ENCODE data around the gene FGD4. TPM values are rescaled to one million over a fixed set of nuclear protein-coding genes. Genes with fewer than 3 reads are reported as not detected.
A peak's percentile ranks its signal among the peaks of the same experiment; 100 is the strongest.
"Not testable (repeated sequence)": the region's sequence is repeated elsewhere in the genome, so short reads cannot be mapped to it uniquely, and the experiment has no call there.

Gene FGD4
- total RNA-seq, 1 experiment from 2014 or later: 5.2 TPM

DNA sequence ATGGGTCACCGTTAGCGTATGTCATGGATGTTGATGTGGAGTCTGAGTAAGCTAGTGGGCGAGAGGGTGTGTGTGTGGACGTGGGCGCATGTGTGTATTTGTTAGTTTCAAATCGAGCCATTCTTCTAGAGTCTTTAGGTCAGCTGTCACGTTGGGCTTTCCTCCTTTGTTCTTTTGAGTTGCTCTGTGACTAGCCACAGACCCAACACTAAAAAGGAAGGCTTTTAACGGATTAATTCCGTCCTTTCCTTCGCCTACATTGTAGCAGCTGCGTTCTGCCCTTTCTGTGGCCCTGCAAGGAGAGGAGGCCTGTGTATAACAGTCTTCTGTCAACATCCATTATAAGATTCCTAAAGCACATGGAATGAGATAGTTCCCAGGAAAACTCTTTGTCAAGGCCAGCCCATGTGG is 162.6 kb downstream of the FGD4 start:
- DNase-seq (ENCODE audit: low read depth): no peak

DNA sequence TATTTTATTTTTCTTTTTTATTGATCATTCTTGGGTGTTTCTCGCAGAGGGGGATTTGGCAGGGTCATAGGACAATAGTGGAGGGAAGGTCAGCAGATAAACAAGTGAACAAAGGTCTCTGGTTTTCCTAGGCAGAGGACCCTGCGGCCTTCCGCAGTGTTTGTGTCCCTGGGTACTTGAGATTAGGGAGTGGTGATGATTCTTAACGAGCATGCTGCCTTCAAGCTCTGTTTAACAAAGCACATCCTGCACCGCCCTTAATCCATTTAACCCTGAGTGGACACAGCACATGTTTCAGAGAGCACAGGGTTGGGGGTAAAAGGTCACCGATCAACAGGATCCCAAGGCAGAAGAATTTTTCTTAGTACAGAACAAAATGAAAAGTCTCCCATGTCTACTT is 163.1 kb downstream of the FGD4 start:
- not testable (repeated sequence) for DNase-seq (ENCODE audit: low read depth)

DNA sequence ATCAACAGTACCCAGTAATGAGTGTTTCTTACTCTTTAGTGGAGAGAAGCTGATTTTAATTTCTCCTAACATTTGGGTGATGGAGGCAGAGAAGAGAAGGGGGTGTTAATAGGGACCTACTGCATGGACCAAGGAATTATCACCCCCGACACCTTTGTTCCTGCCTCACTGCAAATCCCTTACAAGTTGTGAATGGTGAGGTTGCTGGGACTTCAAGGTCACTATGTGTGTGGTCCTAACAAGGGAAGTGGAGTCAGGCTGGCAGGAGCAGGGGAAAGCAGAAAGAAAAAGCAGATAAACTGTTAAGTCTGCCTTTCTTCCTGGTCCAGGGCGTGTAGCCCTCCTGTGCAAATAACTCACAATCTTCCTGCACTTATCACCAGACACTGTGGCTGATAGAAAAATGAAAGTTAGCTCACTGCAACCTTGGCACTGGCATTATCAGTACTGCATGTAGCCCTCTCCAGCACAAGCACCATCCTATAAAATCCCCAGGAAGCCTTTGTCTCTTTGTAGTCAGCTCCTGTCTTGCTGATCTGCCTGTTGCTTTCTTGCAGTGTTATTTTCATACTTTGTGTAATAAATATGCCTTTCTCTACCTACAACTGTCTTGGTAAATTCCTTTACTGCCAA is 167.4 kb downstream of the FGD4 start:
- DNase-seq (ENCODE audit: low read depth): peak; percentile 22

DNA sequence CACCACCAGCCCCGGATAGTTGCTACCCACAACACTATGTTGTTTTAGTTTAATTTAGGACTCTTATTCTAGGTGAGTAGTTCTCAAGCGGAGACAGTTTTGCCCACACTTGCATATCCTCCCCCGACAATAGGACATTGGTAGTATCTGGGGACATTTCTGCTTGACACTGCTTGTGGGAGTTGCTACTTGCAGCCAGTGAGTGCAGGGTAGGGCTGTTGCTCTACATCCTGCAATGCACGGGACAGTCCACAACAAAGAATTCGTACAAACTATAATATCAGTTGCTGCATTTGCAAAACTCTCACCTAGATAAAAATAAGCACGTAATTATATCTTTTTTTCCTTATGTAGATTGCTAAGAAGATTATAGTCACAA is 167.9 kb downstream of the FGD4 start:
- no peak for DNase-seq (ENCODE audit: low read depth)

DNA sequence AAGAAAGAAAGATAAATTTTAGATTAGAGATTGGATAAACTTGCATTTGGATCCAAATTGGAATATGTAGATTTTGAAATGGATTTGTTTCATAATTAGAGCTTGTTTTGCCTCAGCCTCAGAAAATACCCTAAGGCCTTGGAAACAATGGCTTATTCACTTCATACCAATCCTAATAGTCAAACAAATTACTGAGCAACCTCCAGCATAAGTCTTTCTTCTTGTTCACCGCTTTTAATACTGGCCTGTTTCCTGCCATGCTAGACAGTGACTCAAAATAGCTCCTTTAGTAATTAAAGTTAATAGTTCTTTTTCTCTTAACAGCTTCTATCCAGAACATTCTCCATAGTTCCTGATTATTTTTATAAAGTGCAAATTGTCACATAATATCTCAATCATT is 168.9 kb downstream of the FGD4 start:
- peak; percentile 80 for DNase-seq (ENCODE audit: low read depth)

DNA sequence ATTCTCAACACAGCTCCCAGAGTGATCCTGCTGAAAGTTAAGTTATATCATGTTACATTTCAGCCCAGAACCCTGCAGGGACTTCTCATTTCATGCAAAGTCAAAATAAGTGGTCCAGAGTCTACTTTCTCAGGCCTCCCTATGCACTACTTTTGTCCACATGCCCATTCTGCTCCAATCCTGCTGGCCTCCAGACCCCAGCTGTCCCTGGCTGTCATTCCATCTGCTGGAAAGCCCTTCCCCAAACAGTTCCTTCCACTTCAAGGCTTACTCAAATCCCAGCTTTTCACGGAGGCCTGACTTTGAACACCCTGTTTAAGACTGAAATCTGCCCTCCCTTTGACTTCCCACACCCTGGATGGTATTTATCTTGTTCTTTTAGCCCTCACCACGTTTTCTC is 169.9 kb downstream of the FGD4 start:
- no peak for DNase-seq (ENCODE audit: low read depth)

DNA sequence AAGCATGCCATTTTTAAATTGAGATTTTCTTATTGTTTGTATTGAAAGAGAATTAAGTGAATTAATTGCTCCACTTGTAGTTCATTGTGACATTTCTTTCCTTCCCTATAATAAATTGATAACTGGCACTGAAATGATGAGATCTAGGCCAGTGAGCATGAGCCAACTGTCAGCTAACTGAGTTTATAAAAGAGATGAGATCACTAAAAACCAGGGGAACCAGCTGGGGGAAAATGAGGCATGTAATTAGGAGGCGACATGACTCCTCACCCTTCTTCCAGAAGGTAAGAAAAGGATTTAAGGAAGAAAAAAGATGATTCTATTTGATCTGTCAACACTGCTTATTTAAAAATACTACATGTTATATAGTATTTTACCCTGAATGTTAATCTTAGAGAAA is 175.2 kb downstream of the FGD4 start:
- no peak for DNase-seq (ENCODE audit: low read depth)

DNA sequence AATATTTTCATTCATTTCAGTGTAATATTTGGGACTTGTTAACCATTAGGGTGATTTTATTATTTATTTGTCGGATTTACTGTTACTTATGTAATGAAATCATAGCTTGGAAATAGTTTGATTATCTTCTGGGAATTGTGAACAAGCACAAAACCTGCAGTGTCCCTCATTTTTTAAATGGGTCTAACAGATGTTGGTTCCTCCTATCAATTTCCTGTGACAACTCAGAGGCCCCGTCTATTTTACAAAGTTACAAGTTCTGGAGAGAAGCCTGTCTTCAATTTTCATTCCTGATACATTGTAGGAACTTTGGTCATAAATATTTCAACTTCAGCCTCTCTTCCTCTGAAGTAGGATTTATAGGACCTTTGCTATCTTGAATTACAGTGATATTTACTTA is 178.0 kb downstream of the FGD4 start:
- DNase-seq (ENCODE audit: low read depth): no peak

DNA sequence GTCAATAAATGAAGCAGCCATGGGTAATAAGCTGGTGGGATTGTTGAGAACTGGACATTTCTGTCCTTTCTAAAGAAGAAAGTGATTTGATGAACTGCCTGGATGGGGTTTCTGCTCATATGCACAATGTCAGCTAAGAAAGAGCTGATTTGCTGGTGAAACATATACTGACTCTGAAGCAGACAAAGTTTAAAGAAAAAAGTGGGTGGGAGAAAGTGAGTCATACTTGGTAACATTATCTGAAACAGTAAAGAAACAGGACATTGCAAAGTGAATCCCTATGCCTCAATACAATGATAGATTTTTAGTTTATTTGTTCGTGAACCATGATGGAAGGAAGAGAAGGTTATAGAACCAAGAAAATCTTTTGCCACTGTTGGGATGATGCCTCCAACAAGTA is 184.2 kb downstream of the FGD4 start:
- peak; percentile 34 for DNase-seq (ENCODE audit: low read depth)

DNA sequence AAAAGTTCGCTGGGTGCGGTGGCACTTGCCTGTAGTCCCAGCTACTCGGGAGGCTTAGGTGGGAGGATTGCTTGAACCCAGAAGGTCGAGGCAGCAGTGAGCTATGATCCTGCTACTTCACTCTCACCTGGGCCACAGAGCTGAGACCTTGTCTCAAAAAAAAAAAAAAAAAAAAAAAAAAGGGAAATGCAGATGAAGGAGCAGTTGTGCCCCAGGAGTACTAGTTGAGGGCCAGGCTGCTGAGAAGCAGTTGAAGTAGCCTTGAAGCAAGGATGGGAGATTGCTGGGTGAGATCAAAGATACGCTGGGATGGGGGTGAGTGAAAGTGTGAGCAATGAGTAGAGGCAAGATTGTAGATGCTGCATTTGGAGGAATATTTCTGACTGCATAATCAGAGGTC is 186.3 kb downstream of the FGD4 start:
- DNase-seq (ENCODE audit: low read depth): no peak

DNA sequence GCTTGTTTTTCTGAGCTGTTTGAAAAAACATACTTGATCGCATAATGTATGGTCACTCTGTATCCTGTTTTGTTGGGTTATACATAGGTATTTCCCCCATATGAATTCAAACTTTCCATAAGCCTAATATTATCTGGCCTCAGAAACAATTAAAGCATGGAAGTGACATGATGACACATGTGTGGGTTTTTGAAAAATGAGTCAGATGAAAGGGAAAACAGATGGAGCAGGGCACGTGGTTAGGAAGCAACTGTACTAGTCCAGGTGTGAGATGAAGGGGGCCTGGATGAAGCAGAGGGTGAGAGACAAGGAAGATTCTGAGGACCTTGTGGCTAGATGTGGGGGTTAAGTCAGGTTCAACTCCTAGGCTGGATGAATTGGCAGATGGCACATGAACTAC is 187.0 kb downstream of the FGD4 start:
- peak; percentile 74 for DNase-seq (ENCODE audit: low read depth)

DNA sequence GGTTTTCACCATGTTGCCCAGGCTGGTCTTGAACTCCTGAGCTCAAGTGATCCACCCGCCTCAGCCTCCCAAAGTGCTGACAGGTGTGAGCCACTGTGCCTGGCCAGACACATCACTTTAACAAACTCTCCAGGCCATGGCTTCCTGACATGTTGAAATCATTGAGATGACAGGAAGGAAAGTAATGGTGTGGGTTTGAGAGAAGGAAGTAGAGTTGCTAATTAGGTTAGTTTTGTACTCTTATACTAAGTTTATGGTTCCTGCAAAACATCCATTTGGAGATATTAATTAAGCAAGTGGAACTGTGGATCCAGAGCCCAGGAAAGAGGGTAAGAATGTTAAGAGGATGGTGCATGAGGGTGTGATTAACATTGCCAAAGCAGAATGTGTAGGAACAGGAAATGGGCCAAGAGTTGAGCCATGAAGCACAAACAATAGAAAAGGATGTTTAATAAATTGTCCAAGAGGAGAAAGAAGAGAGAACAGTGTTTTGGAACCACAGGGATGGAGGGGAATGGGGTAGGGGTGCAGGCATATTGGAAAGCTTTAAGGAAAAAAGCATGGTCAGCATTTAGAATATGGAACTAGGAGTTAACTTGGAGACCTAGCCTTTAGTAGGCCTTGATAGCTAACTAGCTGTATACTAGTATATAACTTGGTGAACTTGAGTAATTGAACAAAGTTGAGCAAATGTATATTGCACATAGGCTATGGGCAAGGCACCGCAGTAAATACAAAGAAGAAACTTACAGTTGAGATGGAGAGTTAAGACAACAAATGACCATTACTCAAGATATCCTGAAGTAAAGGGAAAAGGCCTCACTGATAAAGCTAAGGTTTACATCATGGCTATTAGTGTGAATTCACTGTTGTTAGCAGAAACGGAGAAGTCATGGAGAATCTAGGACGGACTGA is 188.5 kb downstream of the FGD4 start:
- no peak for DNase-seq (ENCODE audit: low read depth)

DNA sequence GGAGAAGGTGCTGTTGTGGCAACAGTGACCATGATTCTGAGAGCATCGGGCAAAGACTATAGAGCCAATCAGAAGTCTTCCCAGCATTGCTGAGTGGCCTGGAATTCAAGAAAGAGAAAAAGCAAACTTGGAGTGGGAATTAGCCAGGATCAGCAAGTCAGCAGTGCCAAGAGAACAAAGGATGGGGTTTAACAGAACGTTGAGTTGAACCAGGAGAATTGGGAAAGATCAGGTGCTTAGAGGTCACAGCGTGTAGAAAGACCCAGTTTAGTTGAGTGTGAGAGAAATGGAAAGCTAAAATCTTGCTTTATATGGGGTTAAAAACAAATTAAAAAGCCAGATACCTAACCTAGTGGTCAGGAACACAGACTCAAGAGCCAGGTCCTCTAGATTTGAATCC is 189.2 kb downstream of the FGD4 start:
- DNase-seq (ENCODE audit: low read depth): no peak

DNA sequence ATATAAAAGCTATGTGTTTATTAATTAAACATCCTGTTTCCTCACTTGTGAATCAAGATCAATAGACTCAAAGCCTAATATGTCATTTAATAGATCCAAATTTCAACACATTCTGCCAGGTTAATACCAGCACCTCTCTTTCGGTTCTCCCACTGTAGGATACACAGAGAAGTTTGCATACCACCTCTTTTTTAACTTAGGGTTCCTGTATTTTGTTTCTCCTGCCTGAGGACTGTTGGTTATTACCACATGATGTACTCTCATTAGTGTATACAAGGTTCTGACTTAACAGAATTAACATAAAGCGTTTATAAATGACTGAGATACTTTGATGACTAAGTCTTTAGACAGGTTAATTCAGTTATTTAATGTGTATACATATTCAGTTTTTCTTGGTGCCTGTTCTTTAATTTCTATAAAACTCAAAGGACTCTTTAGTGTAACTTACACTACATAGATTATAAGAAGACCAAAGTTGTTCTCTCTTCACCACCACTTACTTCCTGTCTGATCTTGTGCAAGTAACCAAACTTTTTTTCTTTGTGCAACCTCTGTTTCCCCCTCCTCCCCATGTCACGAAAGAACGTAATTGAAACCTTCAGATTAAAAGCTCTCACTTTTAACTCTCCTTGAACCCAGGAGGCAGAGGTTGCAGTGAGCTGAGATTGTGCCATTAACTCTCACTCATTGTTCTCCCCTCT is 190.0 kb downstream of the FGD4 start:
- DNase-seq (ENCODE audit: low read depth): no peak

DNA sequence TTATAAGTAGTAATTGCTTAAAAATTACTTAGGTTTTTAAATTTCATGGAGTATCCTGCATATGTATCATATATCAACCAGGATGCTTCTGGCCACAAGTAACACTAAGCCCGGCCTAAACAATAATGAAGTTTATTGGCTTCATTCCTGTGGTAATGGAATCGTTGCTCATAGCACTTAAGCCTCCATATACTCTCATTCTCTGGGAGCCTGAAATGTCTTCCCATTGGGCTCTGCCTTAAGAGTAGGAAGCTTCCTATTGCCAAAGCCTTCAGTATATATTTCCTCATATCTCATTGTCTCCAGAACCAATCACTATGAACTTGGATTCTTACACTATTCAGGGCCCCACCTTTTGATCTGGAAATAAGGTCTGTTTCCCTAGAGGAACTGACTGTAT is 195.9 kb downstream of the FGD4 start:
- DNase-seq (ENCODE audit: low read depth): peak; percentile 74

DNA sequence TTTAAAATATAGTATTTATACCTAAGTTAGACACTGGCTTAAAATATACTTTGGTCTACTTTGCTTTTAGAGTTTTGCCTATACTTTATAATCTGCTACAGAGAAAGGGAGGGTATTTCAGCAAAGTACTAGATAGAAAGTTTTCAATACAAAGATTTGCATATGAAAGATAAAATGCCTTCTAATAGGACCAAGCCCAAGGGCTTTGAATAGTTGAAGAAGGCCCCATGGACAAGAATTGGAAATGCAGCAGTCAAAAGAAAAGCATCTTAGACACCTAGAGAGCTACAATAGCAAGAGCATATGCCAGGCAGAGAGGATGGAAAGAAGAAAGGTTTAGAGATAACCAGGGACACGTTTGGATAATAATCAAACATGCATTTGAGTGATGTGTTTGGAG is 196.7 kb downstream of the FGD4 start:
- no peak for DNase-seq (ENCODE audit: low read depth)

DNA sequence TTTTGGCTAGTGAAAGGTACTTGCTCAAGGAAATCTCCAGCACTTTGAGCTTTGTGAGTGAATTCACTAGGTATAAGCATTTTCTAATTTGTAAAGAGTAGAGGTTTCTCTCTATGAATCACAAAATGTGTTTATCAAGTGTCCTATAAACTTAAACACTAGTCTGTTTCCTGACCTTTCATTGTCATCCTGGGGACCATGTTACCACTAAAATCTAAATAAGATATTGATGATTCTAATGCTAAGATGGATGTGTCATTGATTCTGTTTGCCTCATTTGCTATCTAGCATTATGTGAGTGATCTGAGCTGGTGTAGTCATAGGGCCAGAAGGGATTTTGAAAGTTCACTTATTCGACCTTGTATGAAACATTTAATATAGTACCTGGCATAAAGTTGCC is 199.3 kb downstream of the FGD4 start:
- no peak for DNase-seq (ENCODE audit: low read depth)

DNA sequence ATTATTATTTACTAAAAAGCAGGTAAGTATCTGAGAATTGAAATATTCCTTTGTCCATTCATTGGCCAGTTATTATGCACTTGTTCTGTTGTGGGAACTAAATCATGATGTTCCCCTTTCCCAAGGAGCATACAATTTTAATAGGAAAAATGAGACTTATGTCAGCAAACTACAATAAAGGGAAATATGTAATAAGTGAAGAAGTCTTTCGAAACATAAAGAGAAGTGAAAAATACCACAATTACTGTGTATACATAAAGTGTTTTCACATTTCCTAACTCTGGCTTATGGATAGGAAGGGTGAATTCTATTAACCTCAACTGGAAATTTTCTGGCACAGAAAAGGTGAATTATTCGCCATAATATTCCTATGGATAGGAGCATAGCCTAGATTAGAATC is 201.3 kb downstream of the FGD4 start:
- DNase-seq (ENCODE audit: low read depth): no peak

DNA sequence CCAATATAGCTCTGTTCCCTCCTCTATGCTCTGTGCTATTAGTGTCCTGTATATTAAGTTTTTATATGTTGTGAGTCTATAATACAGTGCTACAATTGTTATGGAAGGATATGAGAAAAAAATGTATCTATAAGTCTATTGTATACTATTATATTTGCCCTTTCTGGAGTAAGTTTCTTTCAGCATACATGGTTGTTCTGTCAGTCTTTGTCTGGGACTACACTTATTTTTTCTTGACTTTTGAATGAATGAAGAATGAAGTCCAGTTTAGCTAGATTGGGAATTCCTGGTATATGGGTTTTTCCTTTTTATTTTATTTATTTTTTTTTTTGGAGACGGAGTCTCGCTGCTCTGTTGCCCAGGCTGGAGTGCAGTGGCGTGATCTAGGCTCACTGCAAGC is 203.7 kb downstream of the FGD4 start:
- DNase-seq (ENCODE audit: low read depth): no peak

DNA sequence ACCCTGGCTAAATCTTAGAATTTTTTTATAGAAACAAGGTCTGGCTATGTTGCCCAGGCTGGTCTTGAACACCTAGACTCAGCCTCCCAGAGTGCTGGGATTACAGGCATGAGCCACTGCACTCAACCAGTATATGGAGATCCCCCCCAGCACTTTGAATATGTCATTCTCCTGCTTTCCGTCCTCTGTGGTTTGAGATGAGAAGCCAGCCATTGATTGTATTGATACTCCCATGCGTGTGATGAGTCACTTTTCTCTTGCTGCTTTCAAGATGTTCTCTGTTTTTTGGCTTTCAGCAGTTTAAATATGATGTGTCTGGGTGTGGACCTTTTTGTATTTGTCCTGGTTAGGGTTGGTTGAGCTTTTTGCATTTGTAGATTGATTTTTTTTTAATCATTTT is 204.5 kb downstream of the FGD4 start:
- DNase-seq (ENCODE audit: low read depth): peak; percentile 17

DNA sequence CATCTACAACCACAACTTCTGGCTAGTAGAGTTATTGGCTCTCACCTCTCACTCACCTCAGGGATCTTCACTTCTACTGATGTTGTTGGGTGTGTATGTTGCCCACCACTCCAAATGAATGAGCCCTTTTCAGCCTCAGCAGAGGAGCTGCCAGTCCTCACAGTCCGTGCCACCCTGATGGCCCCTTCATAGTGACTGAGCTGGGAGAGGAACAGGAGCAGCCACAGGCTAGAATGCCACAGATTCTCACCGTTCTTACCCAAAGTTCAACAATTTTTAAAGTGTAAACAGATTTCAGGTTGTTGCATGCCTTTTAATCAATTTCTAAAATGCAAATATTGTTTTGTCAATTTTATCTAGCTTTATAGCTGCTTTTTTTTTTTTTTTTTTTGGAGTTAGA is 205.2 kb downstream of the FGD4 start:
- no peak for DNase-seq (ENCODE audit: low read depth)

DNA sequence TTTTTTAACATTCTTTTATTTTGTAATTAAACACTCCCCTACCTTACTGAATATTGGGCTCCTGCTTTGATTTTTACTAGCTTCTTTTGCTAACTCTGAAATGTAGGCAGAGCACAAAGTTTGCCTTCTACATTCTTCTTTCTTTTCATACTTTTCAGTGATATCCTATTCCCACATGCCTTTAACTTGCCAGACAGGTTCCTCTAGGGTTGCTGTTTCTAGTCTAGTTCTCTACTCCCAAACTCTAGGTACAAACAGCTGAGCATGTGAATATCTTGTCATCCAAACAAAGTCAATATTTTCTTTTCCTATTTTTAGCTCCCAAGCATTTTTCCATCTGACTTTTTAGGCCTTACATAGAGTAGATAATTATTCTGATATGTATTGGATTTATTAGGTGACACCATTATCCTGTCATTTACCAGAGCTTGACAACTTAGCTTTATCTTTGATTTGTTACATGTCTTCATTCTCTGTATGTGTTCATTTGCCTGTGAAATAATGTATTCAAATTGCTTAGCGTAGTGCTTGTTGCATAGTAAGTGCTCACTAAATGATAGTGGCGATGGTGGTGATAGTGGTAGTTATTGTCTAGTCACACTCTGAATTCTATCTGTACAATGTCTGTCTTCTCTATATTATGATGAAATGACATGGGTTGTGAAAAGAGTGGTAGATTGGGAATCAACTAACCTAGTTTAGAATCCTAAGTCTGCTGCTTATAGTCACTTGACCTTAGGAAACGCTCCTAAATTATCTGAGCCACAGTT is 206.2 kb downstream of the FGD4 start:
- no peak for DNase-seq (ENCODE audit: low read depth)
